Mucosa of descending colon (tissue), 3 donors: ENCODE results near the gene CLCF1. TPM values are rescaled to one million over a fixed set of nuclear protein-coding genes. Genes with fewer than 3 reads are reported as not detected.
"Not testable (repeated sequence)": the region's sequence is repeated elsewhere in the genome, so short reads cannot be mapped to it uniquely, and the experiment has no call there.

ENCODE experiments used
- ATAC-seq: fragments of 200-7000 bp; cut with Tn5 transposase; one replicate; pipeline ENCODE4 v1.9.1; 2020; ENCODE audit warnings: mild to moderate bottlenecking, moderate library complexity
- DNase-seq, 3 donors: peaks; one replicate each; pipeline ENCODE4 v3.0.0-alpha.2; 2020
- H3K36me3 ChIP-seq: fragments of 200-600 bp; one replicate; pipeline ENCODE4 v1.8.0; 2021; ENCODE audit warnings: low read depth, mild to moderate bottlenecking
- H3K4me1 ChIP-seq: fragments of 200-600 bp; one replicate; pipeline ENCODE4 v1.8.0; 2021; ENCODE audit warnings: low read depth, mild to moderate bottlenecking
- H3K4me3 ChIP-seq: fragments of 200-600 bp; one replicate; pipeline ENCODE4 v1.8.0; 2021; ENCODE audit warnings: mild to moderate bottlenecking
- H3K9me3 ChIP-seq: fragments of 200-600 bp; one replicate; pipeline ENCODE4 v1.8.0; 2021; ENCODE audit warnings: mild to moderate bottlenecking
- CTCF ChIP-seq: fragments of 200-600 bp; IDR thresholded peaks from one replicate; pipeline ENCODE4 v1.8.0; 2022; ENCODE audit warnings: antibody characterized with exemption, mild to moderate bottlenecking
- intact Hi-C, 2 donors: fragments of 100-400 bp; cut with DNase I in 1 of 2; cut with micrococcal nuclease in 1 of 2; formaldehyde crosslinking; loops; one replicate each; pipeline versions ENCODE4 v1.11.0 to v1.11.1; 2022; cut with DNase I, micrococcal nuclease
- total RNA-seq, 3 donors: library from RNA; stranded (reverse); fragmentation: NEBNext Ultra II Directional in 2 of 3; extraction: Animal tissue kit (Norgen Biotek cat#: 25700) in 2 of 3; gene quantifications; one replicate each; pipeline versions ENCODE4 v1.2.1 to v1.2.4, GENCODE V29; 2021 to 2023
- donor health status: DM: no; HTN: no; CAD: no; lungs with moderate emphysema.
- donor health status: DM: no; HTN: no; CAD: no.
- donor health status: DM: no; HTN: yes; CAD: no.

The CLCF1 gene
- total RNA-seq, 3 donors from 2014 or later = 2.2 to 3.0 (median 2.7) TPM

- intact Hi-C loops = no loop called here
- H3K9me3 ChIP-seq = no peaks in the 10 kb centered on the region
- no peak for TF ChIP-seq CTCF
- no peak overlapping the region for H3K4me3 ChIP-seq
- no peaks in the 10 kb centered on the region for H3K4me1 ChIP-seq
- no peak for DNase-seq
- no peak for ATAC-seq
- H3K36me3 ChIP-seq = no peaks in the 10 kb centered on the region
These were observed 49.9 kb downstream of the CLCF1 start for GRCh38 chr11:67323526-67323925.

- intact Hi-C loops = no loop called here
- H3K9me3 ChIP-seq = no peaks in the 10 kb centered on the region
These were observed 51.3 kb downstream of the CLCF1 start for GRCh38 chr11:67322049-67322448.

GRCh38 chr11:67321313-67321871 is 52.0 kb downstream of the CLCF1 start:
- Histone ChIP-seq H3K9me3 (no peaks in the 10 kb centered on the region), H3K4me1 (no peaks in the 10 kb centered on the region), H3K36me3 (no peaks in the 10 kb centered on the region), H3K4me3 (no peak overlapping the region)
- ATAC-seq = no peak
- intact Hi-C loops = no loop called here
- DNase-seq = no peak
- TF ChIP-seq CTCF = no peak

More at GRCh38 chr11:67322049-67322448, 51.3 kb downstream of the CLCF1 start:
- no peaks in the 10 kb centered on the region for H3K4me1 ChIP-seq
- no peak for TF ChIP-seq CTCF
- H3K4me3 ChIP-seq = no peak overlapping the region
- no peaks in the 10 kb centered on the region for H3K36me3 ChIP-seq
- DNase-seq (no peak), ATAC-seq (no peak)

- Histone ChIP-seq H3K4me3 (no peak overlapping the region), H3K36me3 (no peaks in the 10 kb centered on the region), H3K9me3 (no peaks in the 10 kb centered on the region), H3K4me1 (no peaks in the 10 kb centered on the region)
- DNase-seq (no peak), ATAC-seq (no peak)
- no peak for TF ChIP-seq CTCF
- intact Hi-C loops = no loop called here
These were observed 52.7 kb downstream of the CLCF1 start for GRCh38 chr11:67320691-67321090.

GRCh38 chr11:67320011-67320410 is 53.4 kb downstream of the CLCF1 start:
- DNase-seq (no peak), ATAC-seq (no peak)
- no peak for TF ChIP-seq CTCF
- intact Hi-C loops = no loop called here
- Histone ChIP-seq H3K36me3 (no peaks in the 10 kb centered on the region), H3K4me1 (no peaks in the 10 kb centered on the region), H3K9me3 (no peaks in the 10 kb centered on the region), H3K4me3 (no peak overlapping the region)

- not testable (repeated sequence) for H3K36me3 ChIP-seq, DNase-seq, H3K4me3 ChIP-seq, ATAC-seq, H3K9me3 ChIP-seq, H3K4me1 ChIP-seq
- intact Hi-C loops = loop anchor here in 1 of 2 donors (5.0 kb wide), 1 partner anchor 52 kb away; the partner anchor contains the start of gene GRK2
These were observed 54.5 kb downstream of the CLCF1 start for GRCh38 chr11:67318876-67319275.
